Measurements from ENCODE around the gene PACRG. TPM values are rescaled to one million over a fixed set of nuclear protein-coding genes. Genes with fewer than 3 reads are reported as not detected.
"Not testable (repeated sequence)": the region's sequence is repeated elsewhere in the genome, so short reads cannot be mapped to it uniquely, and the experiment has no call there.

Gene PACRG
- total RNA-seq, 4 donors from 2014 or later, result 0.95 to 1.3 TPM; not detected in 2

GRCh38 chr6:162971356-162971755 lies 243.6 kb downstream of the PACRG start:
- WGBS, 2 donors, result 96% methylated on average over 7 of the region's 7 CpGs
- Histone ChIP-seq H3K36me3 (no peaks in the 10 kb centered on the region), H3K27me3 (no peaks in the 10 kb centered on the region), H3K27ac (no peak overlapping the region), H3K4me3 (no peak overlapping the region), H3K4me1 (no peaks in the 10 kb centered on the region), H3K9me3 (no peaks in the 10 kb centered on the region)
- no peak for TF ChIP-seq POLR2A (IDR thresholded peaks at IDR 0.05)
- no peak for DNase-seq
- intact Hi-C loops (cut with DNase I), result no loop called here

- H3K4me1 ChIP-seq, result no peaks in the 10 kb centered on the region
- DNase-seq, result no peak
- H3K36me3 ChIP-seq, result no peaks in the 10 kb centered on the region
- intact Hi-C loops (cut with DNase I), result no loop called here
- H3K27ac ChIP-seq, result no peak overlapping the region
- no peak overlapping the region for H3K4me3 ChIP-seq
- no peaks in the 10 kb centered on the region for H3K9me3 ChIP-seq
- TF ChIP-seq POLR2A (IDR thresholded peaks at IDR 0.05), result no peak
- TF ChIP-seq, protein P1, sequence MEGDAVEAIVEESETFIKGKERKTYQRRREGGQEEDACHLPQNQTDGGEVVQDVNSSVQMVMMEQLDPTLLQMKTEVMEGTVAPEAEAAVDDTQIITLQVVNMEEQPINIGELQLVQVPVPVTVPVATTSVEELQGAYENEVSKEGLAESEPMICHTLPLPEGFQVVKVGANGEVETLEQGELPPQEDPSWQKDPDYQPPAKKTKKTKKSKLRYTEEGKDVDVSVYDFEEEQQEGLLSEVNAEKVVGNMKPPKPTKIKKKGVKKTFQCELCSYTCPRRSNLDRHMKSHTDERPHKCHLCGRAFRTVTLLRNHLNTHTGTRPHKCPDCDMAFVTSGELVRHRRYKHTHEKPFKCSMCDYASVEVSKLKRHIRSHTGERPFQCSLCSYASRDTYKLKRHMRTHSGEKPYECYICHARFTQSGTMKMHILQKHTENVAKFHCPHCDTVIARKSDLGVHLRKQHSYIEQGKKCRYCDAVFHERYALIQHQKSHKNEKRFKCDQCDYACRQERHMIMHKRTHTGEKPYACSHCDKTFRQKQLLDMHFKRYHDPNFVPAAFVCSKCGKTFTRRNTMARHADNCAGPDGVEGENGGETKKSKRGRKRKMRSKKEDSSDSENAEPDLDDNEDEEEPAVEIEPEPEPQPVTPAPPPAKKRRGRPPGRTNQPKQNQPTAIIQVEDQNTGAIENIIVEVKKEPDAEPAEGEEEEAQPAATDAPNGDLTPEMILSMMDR (IDR thresholded peaks at IDR 0.05), result no peak
- WGBS, 2 donors, result 87 to 93% methylated on average over 7 of the region's 7 CpGs
- no peaks in the 10 kb centered on the region for H3K27me3 ChIP-seq
These were observed 245.5 kb downstream of the PACRG start for GRCh38 chr6:162973151-162973872.

GRCh38 chr6:162973980-162974379 lies 246.2 kb downstream of the PACRG start:
- Histone ChIP-seq H3K9me3 (no peaks in the 10 kb centered on the region), H3K4me1 (no peaks in the 10 kb centered on the region), H3K36me3 (no peaks in the 10 kb centered on the region), H3K4me3 (no peak overlapping the region), H3K27ac (no peak overlapping the region), H3K27me3 (no peaks in the 10 kb centered on the region)
- 54 to 59% methylated on average over 5 of the region's 5 CpGs for WGBS, 2 donors
- no peak for DNase-seq
- intact Hi-C loops (cut with DNase I), result no loop called here
- TF ChIP-seq, protein P1 (IDR thresholded peaks at IDR 0.05), result no peak
- TF ChIP-seq POLR2A (IDR thresholded peaks at IDR 0.05), result no peak

DNA sequence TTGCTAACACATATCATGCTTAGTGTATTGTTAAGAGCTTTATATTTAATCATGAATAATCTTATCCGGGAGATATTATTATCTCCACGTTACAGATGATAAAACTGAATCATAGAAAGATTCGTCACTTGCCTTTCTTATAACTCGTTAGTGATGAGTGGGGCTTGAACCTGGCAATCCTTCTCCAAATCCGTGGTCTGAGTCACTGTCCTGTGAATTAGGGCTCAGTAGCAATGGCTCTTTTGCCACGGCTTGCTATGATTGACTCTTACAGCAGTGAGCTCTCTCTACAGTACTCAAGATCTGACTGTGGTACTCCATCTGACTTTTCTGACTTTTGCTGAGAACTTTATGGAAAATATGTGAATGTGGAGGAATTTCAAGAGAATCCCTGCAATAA lies 246.9 kb downstream of the PACRG start:
- no peaks in the 10 kb centered on the region for H3K27me3 ChIP-seq
- intact Hi-C loops (cut with DNase I), result no loop called here
- no peak overlapping the region for H3K4me3 ChIP-seq
- no peak for DNase-seq
- WGBS, 2 donors, result 62 to 88% methylated on average over 6 of the region's 6 CpGs
- no peaks in the 10 kb centered on the region for H3K36me3 ChIP-seq
- no peaks in the 10 kb centered on the region for H3K4me1 ChIP-seq
- H3K27ac ChIP-seq, result no peak overlapping the region
- TF ChIP-seq, protein P1 (IDR thresholded peaks at IDR 0.05), result no peak
- no peak for TF ChIP-seq POLR2A (IDR thresholded peaks at IDR 0.05)
- no peaks in the 10 kb centered on the region for H3K9me3 ChIP-seq

- intact Hi-C loops (cut with DNase I), result no loop called here
These were observed 248.4 kb downstream of the PACRG start for GRCh38 chr6:162976141-162976540.

GRCh38 chr6:162983234-162983633 lies 255.5 kb downstream of the PACRG start:
- H3K4me3 ChIP-seq; H3K27me3 ChIP-seq; intact Hi-C loops (cut with DNase I); H3K27ac ChIP-seq; H3K4me1 ChIP-seq; H3K36me3 ChIP-seq; H3K9me3 ChIP-seq; DNase-seq: not testable (repeated sequence)
- 85 to 89% methylated on average over 1 of the region's 1 CpG for WGBS, 2 donors

More at GRCh38 chr6:162976141-162976540, 248.4 kb downstream of the PACRG start:
- Histone ChIP-seq H3K9me3 (no peaks in the 10 kb centered on the region), H3K4me3 (no peak overlapping the region), H3K4me1 (no peaks in the 10 kb centered on the region), H3K27me3 (no peaks in the 10 kb centered on the region), H3K27ac (no peak overlapping the region), H3K36me3 (no peaks in the 10 kb centered on the region)
- 64 to 66% methylated on average over 5 of the region's 5 CpGs for whole genome bisulfite sequencing, 2 donors
- TF ChIP-seq, protein P1 (IDR thresholded peaks at IDR 0.05), result no peak
- TF ChIP-seq POLR2A (IDR thresholded peaks at IDR 0.05), result no peak
- DNase-seq, result no peak
